Measurements from ENCODE around the gene SUCLA2. TPM values are rescaled to one million over a fixed set of nuclear protein-coding genes. Genes with fewer than 3 reads are reported as not detected.

Gene SUCLA2
- 26.2 to 30.9 TPM (median 28.2 TPM) in 5 replicates for total RNA-seq (2022; extraction: Qiagen RNA extraction)

GRCh38 chr13:48001114-48001881, at the start of gene SUCLA2:
SUCLA2 (minus strand) TSS chr13:48001273; CDS start chr13:48001269, 4 bp downstream.

GRCh38 chr13:48037346-48038173, 36.5 kb upstream of the SUCLA2 start, which contains the start of gene NUDT15:
NUDT15 (plus strand) TSS chr13:48037726; CDS start chr13:48037747, 21 bp downstream.

Other genes starting within 250 kb of the SUCLA2 start
- 25.2 to 29.3 TPM (median 27.2 TPM) in 5 replicates for gene NUDT15, start 36.5 kb upstream of the SUCLA2 start, total RNA-seq (2022; extraction: Qiagen RNA extraction)
- 32.9 to 43.9 TPM (median 34.9 TPM) in 5 replicates for gene MED4, start 93.8 kb upstream of the SUCLA2 start, total RNA-seq (2022; extraction: Qiagen RNA extraction)
- gene ITM2B, start 231.9 kb upstream of the SUCLA2 start, total RNA-seq (2022; extraction: Qiagen RNA extraction) = 130 to 198 TPM (median 171 TPM) in 5 replicates

Measured in A549 treated with dexamethasone at 1 μM for 4 hours (cell line).